A549 (cell line): ENCODE measurements around the gene BFSP2. TPM values are rescaled to one million over a fixed set of nuclear protein-coding genes. Genes with fewer than 3 reads are reported as not detected.

ENCODE experiments used
- ATAC-seq, 2 experiments: fragments of 200-7000 bp in 1 of 2; fragments of >200 bp in 1 of 2; cut with Nextera tagmentation in 1 of 2; cut with Tn5 transposase in 1 of 2; 3 replicates each; pipeline versions ENCODE4 v1.8.0 to v1.9.1; 2018 to 2020; ENCODE audit warnings: mild to moderate bottlenecking in 1 of 2, moderate library complexity in 1 of 2
- CTCF ChIA-PET: fragments of 300-600 bp; sonication (Branson Sonifier 250); formaldehyde crosslinking; extraction: SDS; loops from one replicate; lab custom pipeline; 2021; ENCODE audit warnings: antibody characterized with exemption, inconsistent platforms; lab: Yijun Ruan, JAX
- POLR2A ChIA-PET: fragments of 350-600 bp; formaldehyde crosslinking; extraction: SDS; loops from one replicate; lab custom pipeline; 2021; ENCODE audit warnings: antibody characterized with exemption, inconsistent platforms; lab: Yijun Ruan, JAX
- DNase-seq, 2 experiments: peaks; one replicate each; pipeline versions ENCODE4 v3.0.0 to v3.0.0-alpha.2; 2011 to 2016; ENCODE audit warnings: low read depth in 1 of 2, low spot score in 1 of 2
- FAIRE-seq: peaks from 2 replicates; lab custom pipeline; 2011; peaks lifted over from hg19 to GRCh38; lab: Jason Lieb, UNC
- H3K27ac ChIP-seq, 2 experiments: fragments of >200 bp; sonication (Bioruptor Twin); formaldehyde crosslinking; 3 replicates each; pipeline ENCODE4 v1.5.1; 2016 to 2017
- H3K4me1 ChIP-seq: fragments of >200 bp; sonication (Bioruptor Twin); formaldehyde crosslinking; 3 replicates; pipeline ENCODE4 v1.6.1; 2016
- H3K4me2 ChIP-seq: fragments of >200 bp; sonication (Bioruptor Twin); formaldehyde crosslinking; 3 replicates; pipeline ENCODE4 v1.6.1; 2016
- H3K4me3 ChIP-seq: fragments of >200 bp; sonication (Bioruptor Twin); formaldehyde crosslinking; 3 replicates; pipeline ENCODE4 v1.5.1; 2016
- H3K9me3 ChIP-seq: fragments of >200 bp; sonication (Bioruptor Twin); formaldehyde crosslinking; 3 replicates; pipeline ENCODE4 v1.6.1; 2016
- BHLHE40 ChIP-seq: IDR thresholded peaks from 2 replicates; pipeline ENCODE4 v1.6.1; 2012; ENCODE audit warnings: low read depth, low read length, inconsistent platforms
- CHD2 ChIP-seq: fragments of 150-350 bp; IDR thresholded peaks from 2 replicates; pipeline ENCODE4 v1.6.1; 2014; ENCODE audit warnings: low read length; ENCODE audit not compliant: partially characterized antibody
- CTCF ChIP-seq: fragments of >200 bp; sonication (Bioruptor Twin); formaldehyde crosslinking; IDR thresholded peaks from 3 replicates; pipeline ENCODE4 v1.5.1; 2016
- EHF ChIP-seq: fragments of 250-450 bp; sonication (Bioruptor Pico); IDR thresholded peaks from 2 replicates; pipeline ENCODE4 v1.5.0; 2020; ENCODE audit warnings: mild to moderate bottlenecking
- ELK1 ChIP-seq: fragments of 150-350 bp; IDR thresholded peaks from 2 replicates; pipeline ENCODE4 v1.6.1; 2014; ENCODE audit warnings: low read depth, mild to moderate bottlenecking, low read length
- ESRRA ChIP-seq: fragments of 150-350 bp; IDR thresholded peaks from 2 replicates; pipeline ENCODE4 v1.6.1; 2014; ENCODE audit warnings: mild to moderate bottlenecking, low read length, borderline replicate concordance
- FOSB ChIP-seq: fragments of 250-450 bp; sonication (Bioruptor Pico); IDR thresholded peaks from 2 replicates; pipeline ENCODE4 v1.5.0; 2020; ENCODE audit warnings: mild to moderate bottlenecking, moderate library complexity
- GATA3 ChIP-seq: IDR thresholded peaks from 2 replicates; pipeline ENCODE4 v1.6.1; 2012; ENCODE audit warnings: borderline replicate concordance
- HEYL ChIP-seq: fragments of 250-450 bp; sonication (Bioruptor Pico); IDR thresholded peaks from 2 replicates; pipeline ENCODE4 v1.8.0; 2021; ENCODE audit warnings: mild to moderate bottlenecking, moderate library complexity
- HOXB13 ChIP-seq: fragments of 250-450 bp; sonication (Bioruptor Pico); IDR thresholded peaks from 2 replicates; pipeline ENCODE4 v1.5.0; 2020; ENCODE audit warnings: low read depth, mild to moderate bottlenecking, moderate library complexity
- PHF8 ChIP-seq: fragments of 200-600 bp; sonication (generic); IDR thresholded peaks from 2 replicates; pipeline ENCODE4 v1.6.1; 2016; ENCODE audit warnings: low read depth, mild to moderate bottlenecking, antibody characterized with exemption, moderate library complexity, borderline replicate concordance
- POLR2AphosphoS2 ChIP-seq: conservative IDR thresholded peaks from 2 replicates; pipeline ENCODE4 v1.6.1; 2012; ENCODE audit warnings: low read length, improper control_type of control experiment, inconsistent platforms
- RAD21 ChIP-seq, 2 experiments: fragments of >200 bp in 1 of 2; sonication (Bioruptor Twin) in 1 of 2; formaldehyde crosslinking in 1 of 2; IDR thresholded peaks in 1 of 2; conservative IDR thresholded peaks in 1 of 2; 2 replicates in 1 of 2; 3 replicates in 1 of 2; pipeline ENCODE4 v1.6.1; 2012 to 2018; ENCODE audit warnings: inconsistent platforms in 1 of 2
- RCOR1 ChIP-seq: fragments of 150-350 bp; IDR thresholded peaks from 2 replicates; pipeline ENCODE4 v1.6.1; 2014; ENCODE audit warnings: antibody characterized with exemption, low read length, low read depth
- TFCP2L1 ChIP-seq: fragments of 250-450 bp; sonication (Bioruptor Pico); IDR thresholded peaks from 2 replicates; pipeline ENCODE4 v1.5.0; 2021; ENCODE audit warnings: mild to moderate bottlenecking
- TP53 ChIP-seq: fragments of 250-450 bp; sonication (Bioruptor Pico); IDR thresholded peaks from 2 replicates; pipeline ENCODE4 v1.5.0; 2021; ENCODE audit warnings: mild to moderate bottlenecking, moderate library complexity
- ZFP36 ChIP-seq: fragments of 450-650 bp; IDR thresholded peaks from 2 replicates; pipeline ENCODE4 v1.6.1; 2014; ENCODE audit warnings: borderline replicate concordance; ENCODE audit not compliant: partially characterized antibody
- ZNF302 ChIP-seq: fragments of 250-450 bp; sonication (Bioruptor Pico); IDR thresholded peaks from 2 replicates; pipeline ENCODE4 v1.9.0; 2021; ENCODE audit warnings: inconsistent platforms, mild to moderate bottlenecking, moderate library complexity
- WGBS: methylation state at CpG from one replicate; pipeline ENCODE4 v1.1.6; 2017; ENCODE audit errors: missing lambda C conversion rate; 5-methylcytosine and 5-hydroxymethylcytosine counted together
- polyA plus RNA-seq, 4 experiments: library from polyadenylated mRNA; depleted of rRNA in 3 of 4; stranded (reverse); fragments of >200 nt; fragmentation: RNase III in 1 of 4; extraction: RNeasy Plus Mini Kit Qiagen cat#74134 plus additional on column Dnase treatment in 1 of 4; gene quantifications; 2 replicates in 3 of 4; 3 replicates in 1 of 4; pipeline ENCODE4 v1.2.3, GENCODE V29; 2011 to 2017
- TF ChIP-seq, protein P1 (sequence below): fragments of >200 bp; sonication (Bioruptor Twin); formaldehyde crosslinking; IDR thresholded peaks from 3 replicates; pipeline ENCODE4 v1.6.1; 2016
- TF ChIP-seq, protein P2 (sequence below): IDR thresholded peaks from 2 replicates; pipeline ENCODE4 v1.6.1; 2012; ENCODE audit warnings: low read depth, borderline replicate concordance
- TF ChIP-seq, protein P3 (sequence below): fragments of 250-450 bp; sonication (Bioruptor Pico); IDR thresholded peaks from 2 replicates; pipeline ENCODE4 v1.5.0; 2021; ENCODE audit warnings: mild to moderate bottlenecking, moderate library complexity, borderline replicate concordance
- TF ChIP-seq, protein P4 (sequence below): fragments of >200 bp; sonication (Bioruptor Twin); formaldehyde crosslinking; IDR thresholded peaks from 2 replicates; pipeline ENCODE4 v1.6.1; 2016

BFSP2 gene
- polyA plus RNA-seq, 2 of the 4 experiments (the other 2 are of a cell fraction), result 0.18 TPM; not detected in 1

GRCh38 chr3:133380481-133381225 is 19.2 kb upstream of the BFSP2 start (continued):
- TF ChIP-seq EHF, result no peak
- TF ChIP-seq ZFP36, result no peak
- TF ChIP-seq BHLHE40, result no peak
- no peak for TF ChIP-seq TP53 (CRISPR knock-in tag)
- TF ChIP-seq, protein P1, sequence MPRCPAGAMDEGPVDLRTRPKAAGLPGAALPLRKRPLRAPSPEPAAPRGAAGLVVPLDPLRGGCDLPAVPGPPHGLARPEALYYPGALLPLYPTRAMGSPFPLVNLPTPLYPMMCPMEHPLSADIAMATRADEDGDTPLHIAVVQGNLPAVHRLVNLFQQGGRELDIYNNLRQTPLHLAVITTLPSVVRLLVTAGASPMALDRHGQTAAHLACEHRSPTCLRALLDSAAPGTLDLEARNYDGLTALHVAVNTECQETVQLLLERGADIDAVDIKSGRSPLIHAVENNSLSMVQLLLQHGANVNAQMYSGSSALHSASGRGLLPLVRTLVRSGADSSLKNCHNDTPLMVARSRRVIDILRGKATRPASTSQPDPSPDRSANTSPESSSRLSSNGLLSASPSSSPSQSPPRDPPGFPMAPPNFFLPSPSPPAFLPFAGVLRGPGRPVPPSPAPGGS, result no peak

DNA sequence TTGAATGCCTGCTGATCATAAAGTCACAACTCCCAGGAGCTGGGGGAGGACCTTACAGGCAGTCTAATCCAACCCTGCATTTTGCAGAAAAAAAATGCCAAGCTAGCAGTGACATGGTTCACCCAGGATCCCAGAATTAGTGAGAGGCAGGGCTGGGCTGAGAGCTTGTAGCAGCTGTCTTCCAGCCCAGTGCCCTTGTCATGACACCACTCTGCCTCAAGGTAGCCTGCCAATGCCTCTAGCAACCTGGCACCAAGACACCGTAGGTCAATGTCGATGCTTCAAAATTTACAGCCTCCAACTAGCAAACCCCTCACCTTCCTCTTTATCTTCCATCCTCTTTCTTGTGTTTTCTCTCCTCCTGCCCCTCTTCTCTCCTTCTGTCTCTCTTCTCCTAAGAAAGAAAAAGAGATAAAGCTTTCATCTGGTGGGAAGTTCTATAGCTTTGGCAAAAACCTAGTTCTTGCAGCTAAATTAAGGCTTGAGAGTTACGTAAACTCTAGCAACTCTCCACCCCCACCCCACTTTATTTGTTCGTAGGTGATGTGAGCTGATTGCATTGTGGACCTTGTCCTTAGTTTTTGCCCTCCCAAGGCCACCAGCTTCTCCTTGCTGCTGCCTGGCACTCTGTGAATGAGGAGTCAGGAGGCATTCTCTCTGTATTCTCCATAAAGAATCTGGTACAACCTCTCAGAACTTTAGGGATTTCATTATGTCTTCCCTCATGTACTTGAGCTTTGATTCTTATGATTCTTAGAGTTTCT is 18.3 kb upstream of the BFSP2 start:
- DNase-seq (no peak), FAIRE-seq (no peak), ATAC-seq (no peak)
- POLR2A ChIA-PET, result no interaction called here
- H3K4me3 ChIP-seq, result no peak overlapping the region
- H3K9me3 ChIP-seq, result no peaks in the 10 kb centered on the region
- H3K27ac ChIP-seq, result no peak overlapping the region
- WGBS, result 11% methylated on average over 4 of the region's 4 CpGs
- no peak overlapping the region for H3K4me2 ChIP-seq
- CTCF ChIA-PET, result interaction anchor here (0.9 to 3.6 kb wide), 6 partner anchors 8 to 655 kb away, joined by 3 to 13 read pairs (median 6); no protein-coding TSS in a partner anchor
- no peaks in the 10 kb centered on the region for H3K4me1 ChIP-seq
- TF ChIP-seq GATA3, result no peak
- TF ChIP-seq RAD21 (conservative IDR thresholded peaks at IDR 0.05 in 1 of 2, IDR thresholded peaks at IDR 0.05 in 1 of 2), result no peak
- no peak for TF ChIP-seq CHD2
- TF ChIP-seq, protein P2, sequence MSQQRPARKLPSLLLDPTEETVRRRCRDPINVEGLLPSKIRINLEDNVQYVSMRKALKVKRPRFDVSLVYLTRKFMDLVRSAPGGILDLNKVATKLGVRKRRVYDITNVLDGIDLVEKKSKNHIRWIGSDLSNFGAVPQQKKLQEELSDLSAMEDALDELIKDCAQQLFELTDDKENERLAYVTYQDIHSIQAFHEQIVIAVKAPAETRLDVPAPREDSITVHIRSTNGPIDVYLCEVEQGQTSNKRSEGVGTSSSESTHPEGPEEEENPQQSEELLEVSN, result no peak
- TF ChIP-seq CTCF, result no peak
- TF ChIP-seq, protein P3, sequence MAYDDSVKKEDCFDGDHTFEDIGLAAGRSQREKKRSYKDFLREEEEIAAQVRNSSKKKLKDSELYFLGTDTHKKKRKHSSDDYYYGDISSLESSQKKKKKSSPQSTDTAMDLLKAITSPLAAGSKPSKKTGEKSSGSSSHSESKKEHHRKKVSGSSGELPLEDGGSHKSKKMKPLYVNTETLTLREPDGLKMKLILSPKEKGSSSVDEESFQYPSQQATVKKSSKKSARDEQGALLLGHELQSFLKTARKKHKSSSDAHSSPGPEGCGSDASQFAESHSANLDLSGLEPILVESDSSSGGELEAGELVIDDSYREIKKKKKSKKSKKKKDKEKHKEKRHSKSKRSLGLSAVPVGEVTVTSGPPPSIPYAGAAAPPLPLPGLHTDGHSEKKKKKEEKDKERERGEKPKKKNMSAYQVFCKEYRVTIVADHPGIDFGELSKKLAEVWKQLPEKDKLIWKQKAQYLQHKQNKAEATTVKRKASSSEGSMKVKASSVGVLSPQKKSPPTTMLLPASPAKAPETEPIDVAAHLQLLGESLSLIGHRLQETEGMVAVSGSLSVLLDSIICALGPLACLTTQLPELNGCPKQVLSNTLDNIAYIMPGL, result no peak
- no peak for TF ChIP-seq PHF8
- TF ChIP-seq TFCP2L1 (CRISPR knock-in tag), result no peak
- TF ChIP-seq ZFP36, result no peak
- no peak for TF ChIP-seq RCOR1
- TF ChIP-seq, protein P4, sequence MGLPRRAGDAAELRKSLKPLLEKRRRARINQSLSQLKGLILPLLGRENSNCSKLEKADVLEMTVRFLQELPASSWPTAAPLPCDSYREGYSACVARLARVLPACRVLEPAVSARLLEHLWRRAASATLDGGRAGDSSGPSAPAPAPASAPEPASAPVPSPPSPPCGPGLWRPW, result no peak
- no peak for TF ChIP-seq ESRRA
- TF ChIP-seq FOSB (CRISPR knock-in tag), result no peak
- no peak for TF ChIP-seq EHF
- no peak for TF ChIP-seq HOXB13 (CRISPR knock-in tag)
- TF ChIP-seq HEYL (CRISPR knock-in tag), result no peak
- TF ChIP-seq ELK1, result no peak
- TF ChIP-seq POLR2AphosphoS2, result no peak
- TF ChIP-seq ZNF302 (CRISPR knock-in tag), result no peak
